GM06990 (cell line): ENCODE measurements around the gene LRRN2.

Experiments used
- DNase-seq: peaks from one replicate; pipeline ENCODE4 v3.0.0-alpha.2; 2011; ENCODE audit not compliant: insufficient read length; ENCODE audit errors: extremely low read depth
- H3K27me3 ChIP-seq: replicated peaks from 2 replicates; pipeline ENCODE4 v1.6.0; 2011; ENCODE audit warnings: low read length; ENCODE audit not compliant: control insufficient read depth, insufficient read depth
- H3K36me3 ChIP-seq: 2 replicates; pipeline ENCODE4 v1.5.1; 2011; ENCODE audit warnings: low read length; ENCODE audit not compliant: control insufficient read depth, insufficient read depth
- H3K4me3 ChIP-seq: replicated peaks from 2 replicates; pipeline ENCODE4 v1.5.1; 2011; ENCODE audit warnings: low read depth, mild to moderate bottlenecking, control low read depth, low read length
- CTCF ChIP-seq: IDR thresholded peaks from 2 replicates; pipeline ENCODE4 v1.5.1; 2011; ENCODE audit warnings: low read length, control low read depth, mild to moderate bottlenecking, inconsistent platforms; ENCODE audit not compliant: insufficient read depth, poor library complexity, severe bottlenecking

LRRN2 gene

DNA sequence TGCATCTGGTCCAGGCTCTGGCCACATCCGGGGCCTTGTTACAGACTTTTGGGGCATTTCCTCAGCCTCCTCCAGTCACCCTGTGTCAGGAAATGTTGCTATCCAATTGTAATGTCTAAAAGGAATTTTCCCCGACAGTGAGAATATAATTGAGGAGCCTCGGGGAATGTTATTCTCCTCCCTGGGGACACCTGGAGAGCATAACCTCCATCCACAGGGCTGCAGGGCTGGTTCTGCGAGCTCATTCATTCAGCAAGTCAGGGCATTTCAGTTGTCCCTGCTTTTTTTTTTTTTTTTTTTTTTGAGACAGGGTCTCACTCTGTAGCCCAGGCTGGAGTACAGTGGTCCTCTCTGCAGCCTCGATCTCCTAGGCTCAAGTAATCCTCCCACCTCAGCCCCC lies 96.7 kb downstream of the LRRN2 start:
- Histone ChIP-seq H3K4me3 (no peak overlapping the region), H3K36me3 (no peaks in the 10 kb centered on the region), H3K27me3 (no peaks in the 10 kb centered on the region)
- no peak for DNase-seq
- TF ChIP-seq CTCF, result no peak

GRCh38 chr1:204587621-204588020 lies 97.9 kb downstream of the LRRN2 start:
- no peak for TF ChIP-seq CTCF
- DNase-seq, result no peak
- no peaks in the 10 kb centered on the region; the same call in 1 of the 2 replicates for H3K36me3 ChIP-seq
- H3K27me3 ChIP-seq, result no peaks in the 10 kb centered on the region
- H3K4me3 ChIP-seq, result no peak overlapping the region

- no peaks in the 10 kb centered on the region for H3K27me3 ChIP-seq
- no peak for TF ChIP-seq CTCF
These were observed 100.7 kb downstream of the LRRN2 start for GRCh38 chr1:204584699-204585372.

GRCh38 chr1:204583909-204584632 lies 101.5 kb downstream of the LRRN2 start:
- no peak for TF ChIP-seq CTCF
- Histone ChIP-seq H3K27me3 (no peaks in the 10 kb centered on the region), H3K4me3 (no peak overlapping the region), H3K36me3 (no peaks in the 10 kb centered on the region; the same call in 1 of the 2 replicates)
- no peak for DNase-seq

More at GRCh38 chr1:204584699-204585372, 100.7 kb downstream of the LRRN2 start:
- Histone ChIP-seq H3K4me3 (no peak overlapping the region), H3K36me3 (no peaks in the 10 kb centered on the region; the same call in 1 of the 2 replicates)
- peak; percentile 36 for DNase-seq

GRCh38 chr1:204581759-204582158 lies 103.8 kb downstream of the LRRN2 start:
- TF ChIP-seq CTCF, result no peak
- Histone ChIP-seq H3K36me3 (no peaks in the 10 kb centered on the region; the same call in 1 of the 2 replicates), H3K27me3 (no peaks in the 10 kb centered on the region), H3K4me3 (no peak overlapping the region)
- DNase-seq, result no peak
